Fibroblast of skin of left biceps (primary cell): ENCODE results near the gene KCNH2.

Experiments used
- DNase-seq, 2 experiments: peaks; one replicate each; pipeline ENCODE4 v3.0.0-alpha.2; 2013; ENCODE audit warnings: low read depth in 2 of 2

The KCNH2 gene

DNA sequence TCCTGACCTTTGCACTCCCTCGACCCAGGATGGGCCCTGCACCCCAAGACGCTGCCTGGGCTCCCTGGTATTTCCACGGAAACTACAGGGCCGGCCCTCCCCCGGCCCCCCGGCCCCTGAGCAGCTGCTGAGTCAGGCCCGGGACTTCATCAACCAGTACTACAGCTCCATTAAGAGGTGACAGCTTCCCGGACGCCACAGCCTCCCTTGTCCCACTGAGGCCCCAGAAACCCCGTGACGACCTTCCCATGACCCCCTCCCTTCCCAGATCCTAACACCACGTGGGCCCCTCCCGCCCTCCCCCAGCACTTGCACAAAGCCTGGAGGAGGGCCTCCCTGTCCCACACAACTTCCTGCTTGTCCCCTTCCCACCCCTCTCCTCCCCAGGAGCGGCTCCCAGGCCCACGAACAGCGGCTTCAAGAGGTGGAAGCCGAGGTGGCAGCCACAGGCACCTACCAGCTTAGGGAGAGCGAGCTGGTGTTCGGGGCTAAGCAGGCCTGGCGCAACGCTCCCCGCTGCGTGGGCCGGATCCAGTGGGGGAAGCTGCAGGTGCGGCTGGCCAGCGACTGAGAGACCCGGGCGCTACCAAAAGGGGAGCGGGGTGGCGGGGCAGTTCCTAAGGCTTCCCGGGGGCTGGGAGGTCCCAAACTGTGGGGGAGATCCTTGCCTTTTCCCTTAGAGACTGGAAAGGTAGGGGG is 18.4 kb upstream of the KCNH2 start:
- DNase-seq: no peak

DNA sequence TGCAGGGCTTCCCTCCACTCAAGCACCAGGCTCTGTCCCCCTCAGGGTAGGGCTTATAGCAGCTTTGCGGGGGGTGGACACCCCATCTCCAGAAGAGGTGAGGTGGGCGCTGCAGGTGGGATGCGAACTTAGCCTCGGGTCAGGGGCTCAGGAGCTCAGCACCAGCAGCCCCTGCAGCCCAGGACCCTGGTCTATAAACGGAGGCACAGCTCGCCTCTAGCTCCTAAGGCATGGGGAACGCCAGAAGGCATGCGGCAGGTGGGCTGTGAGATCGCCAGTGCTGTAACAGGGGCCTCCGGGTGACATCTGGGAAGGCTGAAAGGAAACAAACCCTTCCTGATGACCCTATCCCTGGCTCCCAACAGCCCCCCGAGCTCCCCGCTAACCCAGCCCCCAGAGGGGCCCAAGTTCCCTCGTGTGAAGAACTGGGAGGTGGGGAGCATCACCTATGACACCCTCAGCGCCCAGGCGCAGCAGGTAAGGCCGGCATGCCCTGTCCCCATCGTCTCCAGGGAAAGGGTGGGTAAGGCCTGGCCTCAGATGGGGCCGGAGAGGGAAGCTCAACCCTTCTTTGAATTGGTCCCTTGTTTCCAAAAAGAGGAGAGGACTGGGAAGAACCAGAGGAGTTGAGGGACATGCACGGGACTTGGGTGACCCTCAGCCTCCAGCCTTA is 16.9 kb upstream of the KCNH2 start:
- DNase-seq: no peak

DNA sequence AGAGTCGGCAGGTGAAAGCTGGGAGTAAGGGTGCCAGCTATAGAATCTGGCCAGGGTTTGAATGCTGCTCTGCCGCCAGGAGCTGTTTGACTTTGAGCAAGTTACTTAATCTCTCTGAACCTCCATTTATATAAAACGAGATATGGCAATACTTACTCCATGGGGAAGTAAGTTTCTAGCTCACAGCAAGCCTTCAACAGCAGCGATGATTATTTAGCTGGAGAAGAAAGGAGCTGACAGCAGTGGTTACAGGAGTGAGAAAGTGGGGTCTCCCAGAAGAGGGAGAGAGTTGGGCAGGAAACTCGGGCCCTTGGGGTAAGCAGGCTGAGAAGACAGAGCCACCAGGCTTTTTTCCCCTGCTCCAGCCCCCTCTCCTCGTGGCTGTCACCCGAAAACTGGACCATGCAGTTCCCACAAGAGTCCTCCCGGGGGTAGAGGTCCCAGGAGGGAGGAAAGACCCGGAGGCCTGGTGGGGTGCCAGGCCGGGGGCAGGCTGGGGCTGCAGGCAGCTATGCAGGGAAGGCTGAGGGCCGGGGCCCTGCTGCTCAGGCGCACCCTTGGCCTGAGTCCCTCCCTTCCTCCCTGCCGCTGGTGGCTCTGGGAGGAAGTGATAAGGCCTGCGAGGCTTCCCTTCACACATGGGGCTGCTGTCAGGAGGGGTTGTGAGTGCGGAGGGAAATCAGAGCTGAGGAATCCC is 16.2 kb upstream of the KCNH2 start:
- DNase-seq: no peak

DNA sequence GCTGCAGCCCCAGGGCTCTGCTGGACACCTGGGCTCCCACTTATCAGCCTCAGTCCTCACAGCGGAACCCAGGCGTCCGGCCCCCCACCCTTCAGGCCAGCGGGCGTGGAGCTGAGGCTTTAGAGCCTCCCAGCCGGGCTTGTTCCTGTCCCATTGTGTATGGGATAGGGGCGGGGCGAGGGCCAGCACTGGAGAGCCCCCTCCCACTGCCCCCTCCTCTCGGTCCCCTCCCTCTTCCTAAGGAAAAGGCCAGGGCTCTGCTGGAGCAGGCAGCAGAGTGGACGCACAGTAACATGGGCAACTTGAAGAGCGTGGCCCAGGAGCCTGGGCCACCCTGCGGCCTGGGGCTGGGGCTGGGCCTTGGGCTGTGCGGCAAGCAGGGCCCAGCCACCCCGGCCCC is 15.4 kb upstream of the KCNH2 start:
- no peak for DNase-seq

DNA sequence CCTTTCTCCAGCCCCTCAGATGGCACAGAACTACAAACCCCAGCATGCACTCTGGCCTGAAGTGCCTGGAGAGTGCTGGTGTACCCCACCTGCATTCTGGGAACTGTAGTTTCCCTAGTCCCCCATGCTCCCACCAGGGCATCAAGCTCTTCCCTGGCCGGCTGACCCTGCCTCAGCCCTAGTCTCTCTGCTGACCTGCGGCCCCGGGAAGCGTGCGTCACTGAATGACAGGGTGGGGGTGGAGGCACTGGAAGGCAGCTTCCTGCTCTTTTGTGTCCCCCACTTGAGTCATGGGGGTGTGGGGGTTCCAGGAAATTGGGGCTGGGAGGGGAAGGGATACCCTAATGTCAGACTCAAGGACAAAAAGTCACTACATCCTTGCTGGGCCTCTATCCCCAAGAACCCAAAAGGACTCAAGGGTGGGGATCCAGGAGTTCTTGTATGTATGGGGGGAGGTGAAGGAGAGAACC is 14.7 kb upstream of the KCNH2 start:
- no peak for DNase-seq

DNA sequence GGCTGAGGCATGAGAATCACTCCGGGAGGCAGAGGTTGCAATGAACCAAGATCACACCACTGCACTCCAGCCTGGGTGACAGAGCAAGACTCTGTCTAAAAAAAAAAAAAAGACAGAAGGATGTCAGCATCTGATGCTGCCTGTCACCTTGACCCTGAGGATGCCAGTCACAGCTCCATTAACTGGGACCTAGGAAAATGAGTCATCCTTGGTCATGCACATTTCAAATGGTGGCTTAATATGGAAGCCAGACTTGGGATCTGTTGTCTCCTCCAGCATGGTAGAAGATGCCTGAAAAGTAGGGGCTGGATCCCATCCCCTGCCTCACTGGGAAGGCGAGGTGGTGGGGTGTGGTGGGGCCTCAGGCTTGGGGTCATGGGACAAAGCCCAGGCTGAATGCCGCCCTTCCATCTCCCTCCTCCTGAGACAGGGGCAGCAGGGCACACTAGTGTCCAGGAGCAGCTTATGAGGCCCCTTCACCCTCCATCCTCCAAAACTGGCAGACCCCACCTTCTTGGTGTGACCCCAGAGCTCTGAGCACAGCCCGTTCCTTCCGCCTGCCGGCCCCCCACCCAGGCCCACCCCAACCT is 14.0 kb upstream of the KCNH2 start:
- DNase-seq: no peak

DNA sequence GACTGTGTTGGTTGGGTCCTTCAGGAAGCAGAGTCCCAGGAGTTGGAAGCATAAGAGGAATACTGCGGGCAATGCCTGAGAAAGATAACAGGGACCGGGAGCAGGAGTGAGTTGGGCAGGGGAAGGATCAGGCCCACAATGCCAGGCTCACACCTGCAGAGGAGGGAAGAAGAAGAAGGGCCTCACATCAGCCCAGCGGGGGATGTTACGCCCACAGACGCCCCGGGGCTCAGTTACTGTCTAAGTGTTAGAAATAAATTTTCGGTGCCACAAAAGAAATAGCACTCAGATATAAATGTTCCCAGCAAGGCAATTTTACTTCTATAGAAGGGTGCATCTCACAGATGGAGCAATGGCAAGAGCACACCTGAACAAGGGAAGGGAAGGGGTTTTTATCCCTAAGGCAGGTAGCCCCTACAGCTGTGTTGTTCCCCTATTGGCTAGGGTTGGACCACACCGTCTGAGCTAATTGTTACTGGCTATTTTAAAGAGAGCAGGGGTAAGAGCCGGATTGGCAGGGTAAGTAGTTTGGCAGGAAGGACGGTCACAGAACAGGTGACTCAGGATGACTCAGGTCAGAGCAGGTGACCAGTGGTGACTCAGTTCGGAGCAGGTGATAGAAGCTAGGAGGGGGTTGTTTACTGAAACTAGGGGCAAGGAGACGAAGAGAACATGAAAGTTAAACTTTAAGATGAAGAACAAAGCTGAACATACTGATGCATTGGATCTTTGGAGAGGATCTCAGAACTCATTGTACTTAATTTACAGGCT is 12.5 kb upstream of the KCNH2 start, which contains the start of gene NOS3:
Gene NOS3 (plus strand): TSS at position 602 of the 771 bp plus-strand sequence. CDS start 2,787 bp downstream, outside the sequence.
- no peak for DNase-seq

DNA sequence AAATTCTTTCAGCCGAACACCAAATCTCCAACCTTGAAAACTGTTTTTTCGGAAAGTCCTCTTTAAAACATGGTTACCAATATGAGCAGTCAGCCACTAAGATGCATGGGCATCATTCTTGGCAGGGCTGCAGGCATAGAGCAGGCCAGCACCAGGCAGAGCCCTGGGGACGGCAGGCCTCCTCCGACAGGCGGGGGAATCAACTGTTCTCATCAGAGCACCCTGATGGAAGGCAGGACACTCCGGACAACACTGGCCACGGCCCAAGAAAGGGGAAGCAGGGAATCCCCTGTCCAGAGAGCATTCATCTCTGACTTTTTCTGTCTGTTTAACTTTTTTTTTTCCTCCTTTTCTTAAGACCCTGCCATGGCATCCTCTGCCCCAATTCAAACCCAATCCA is 11.3 kb upstream of the KCNH2 start:
- DNase-seq: no peak

DNA sequence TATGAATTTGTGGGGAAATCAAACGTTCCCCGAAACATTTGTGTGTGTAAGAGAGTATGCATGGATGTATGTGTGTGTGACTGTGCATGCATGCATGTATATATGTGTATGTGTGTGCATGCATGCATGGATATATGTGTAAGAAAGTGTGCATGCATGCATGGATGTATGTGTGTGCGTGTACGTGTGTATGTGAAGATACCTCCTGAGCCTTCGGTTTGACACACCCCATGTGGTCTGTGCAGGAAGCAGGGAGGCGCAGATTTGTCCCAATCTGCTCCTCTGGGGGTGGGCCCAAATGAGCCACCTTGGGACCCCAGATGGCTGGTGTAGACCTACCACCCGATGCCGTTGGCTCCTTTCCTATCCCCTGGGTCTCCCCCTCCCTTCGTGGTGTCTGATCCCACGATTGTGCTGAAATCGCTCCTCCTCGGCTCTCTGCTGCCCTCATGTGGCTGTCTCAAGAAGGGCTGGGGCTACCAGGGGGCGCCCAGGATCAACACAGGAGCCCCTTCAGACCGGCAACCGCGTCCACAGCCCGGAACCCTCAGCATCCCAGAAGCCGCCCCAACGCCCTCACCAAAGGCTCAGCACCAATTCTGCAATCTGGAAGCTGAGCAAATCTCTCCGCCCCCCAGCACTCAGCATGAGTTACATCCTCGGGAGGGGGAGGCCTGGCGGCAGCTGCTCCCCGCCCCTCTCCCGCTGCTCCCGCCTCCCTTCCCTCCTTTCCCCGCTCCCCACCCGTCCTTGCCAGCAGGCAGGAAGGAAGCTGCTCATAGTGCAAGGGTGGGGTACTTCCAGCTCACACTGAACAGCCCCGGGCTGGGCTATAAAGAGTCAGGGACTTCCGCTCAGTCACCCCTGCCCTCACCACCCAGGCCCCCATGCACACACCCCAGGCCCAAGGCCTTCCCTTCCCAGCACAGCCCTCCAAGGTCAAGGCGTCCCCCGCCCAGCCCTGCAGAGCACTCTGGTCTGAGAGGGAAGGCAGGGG is 10.4 kb upstream of the KCNH2 start:
- no peak for DNase-seq

DNA sequence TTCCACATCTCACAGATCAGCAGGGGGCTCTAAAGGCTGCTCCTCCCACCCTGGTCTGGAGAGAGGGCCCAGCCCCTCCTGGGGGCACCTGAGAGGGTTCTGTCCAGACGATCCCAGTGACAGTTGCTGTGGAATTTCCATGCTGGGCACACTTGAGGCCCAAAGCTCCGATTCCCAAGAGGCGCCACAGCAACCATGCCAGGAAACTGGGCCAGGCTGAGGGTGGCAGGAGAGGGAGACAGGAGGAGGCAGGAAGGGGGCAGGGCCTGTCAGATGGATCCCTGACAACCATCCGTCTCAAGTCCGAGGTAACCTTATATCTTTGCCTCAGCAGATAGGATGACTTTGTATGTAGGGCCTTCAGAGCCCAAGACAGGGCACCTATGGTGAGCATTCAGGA is 8.4 kb upstream of the KCNH2 start:
- no peak for DNase-seq

DNA sequence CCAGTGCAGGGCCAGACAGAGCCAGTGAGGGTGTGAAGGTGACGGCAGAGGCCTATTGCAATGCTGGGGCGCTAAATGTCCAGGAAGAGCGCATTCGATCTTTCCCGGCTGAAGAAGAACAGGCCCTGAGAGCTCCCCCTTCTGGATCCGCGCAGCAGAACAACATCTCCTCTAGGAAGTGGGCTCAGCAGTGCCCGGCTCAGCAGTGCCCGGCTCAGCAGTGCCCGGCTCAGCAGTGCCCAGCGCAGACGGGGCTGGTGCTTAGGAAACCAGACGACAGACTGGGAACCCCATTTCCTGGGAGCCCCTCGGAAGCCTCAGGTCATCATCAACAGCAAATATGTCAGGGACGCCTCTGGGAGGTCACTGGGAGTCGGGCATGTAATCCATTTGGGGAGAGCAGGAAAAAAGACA is 8.0 kb upstream of the KCNH2 start:
- no peak for DNase-seq

DNA sequence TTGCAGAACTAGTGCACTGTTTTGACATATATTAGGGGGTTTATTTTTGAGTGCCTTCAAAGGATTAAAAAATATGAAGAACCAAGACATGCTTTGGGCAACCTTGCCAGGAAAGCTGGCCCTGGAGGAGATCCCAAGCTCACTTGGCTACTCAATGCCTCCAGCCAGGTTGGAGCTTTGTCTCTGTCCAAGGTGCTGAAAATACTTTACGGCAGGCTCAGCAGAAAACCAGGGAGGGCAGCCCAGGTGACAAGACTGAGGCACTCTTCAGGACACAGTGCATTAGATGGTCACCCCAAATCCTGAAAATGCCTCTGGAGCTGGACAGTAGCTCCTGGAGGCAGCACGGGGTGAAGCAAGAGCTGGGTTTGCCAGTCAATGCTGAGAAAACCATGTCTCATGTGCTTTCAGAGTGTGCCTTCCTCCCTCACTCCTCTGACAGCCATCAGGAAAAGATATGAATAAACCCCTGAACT is 5.8 kb upstream of the KCNH2 start:
- DNase-seq: no peak

DNA sequence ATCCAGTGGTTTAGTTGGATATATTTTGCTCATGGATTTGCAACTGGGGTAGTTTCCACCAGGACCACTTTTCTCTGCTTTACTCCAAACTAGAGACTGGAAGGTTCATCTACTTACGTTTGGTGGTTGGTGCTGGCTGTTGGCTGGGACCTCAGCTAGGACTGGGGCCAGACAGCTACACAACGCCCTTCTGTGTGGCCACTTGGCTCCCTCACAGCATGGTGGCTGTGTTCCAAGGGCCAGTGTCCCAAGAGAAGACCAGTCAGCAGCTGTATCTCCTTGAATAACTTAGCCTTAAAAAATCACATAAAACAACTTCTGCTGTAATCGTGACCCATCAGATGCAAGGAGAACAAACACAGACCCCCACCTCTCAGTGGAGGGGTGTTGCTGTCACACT is 4.2 kb upstream of the KCNH2 start:
- DNase-seq: no peak

DNA sequence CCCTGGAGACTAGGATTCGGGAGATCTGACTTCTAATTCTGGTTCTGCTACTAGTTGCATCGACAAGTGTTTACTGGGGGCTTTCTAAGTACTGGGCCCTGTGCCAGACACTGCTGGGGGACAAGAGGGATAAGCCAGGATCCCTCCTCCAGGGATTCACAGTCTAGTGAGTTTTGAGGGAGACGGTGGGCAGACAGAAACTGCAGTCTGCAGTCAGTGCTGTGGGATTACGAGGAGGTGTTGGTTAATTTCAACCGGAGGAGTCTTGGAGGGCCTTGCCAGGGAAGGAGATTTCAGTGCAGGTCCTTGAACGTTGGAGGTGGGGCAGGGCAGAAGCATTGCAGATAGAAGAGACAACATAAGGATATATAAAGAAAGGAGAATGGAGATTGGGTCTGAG is 3.5 kb upstream of the KCNH2 start:
- DNase-seq: no peak

DNA sequence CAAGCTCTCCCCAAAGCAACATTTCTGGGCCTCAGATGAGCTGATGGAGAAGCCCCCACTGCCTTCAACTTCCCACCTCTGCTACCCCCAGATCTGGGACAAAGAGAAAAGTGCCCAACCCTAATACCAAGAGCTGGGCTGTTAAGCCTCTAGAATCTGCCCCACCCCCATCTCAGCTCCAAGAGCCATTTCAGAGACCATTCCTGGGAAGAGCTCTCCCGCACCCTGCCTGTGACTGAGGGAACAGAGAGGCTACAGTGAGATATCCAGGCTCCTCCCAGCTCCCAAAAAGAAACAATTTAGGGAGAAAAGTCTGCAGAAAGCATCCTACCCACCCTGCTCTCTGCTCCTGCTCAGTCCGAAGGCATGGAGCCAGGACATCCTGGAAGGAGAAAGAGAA is 2.5 kb upstream of the KCNH2 start:
- DNase-seq: no peak

DNA sequence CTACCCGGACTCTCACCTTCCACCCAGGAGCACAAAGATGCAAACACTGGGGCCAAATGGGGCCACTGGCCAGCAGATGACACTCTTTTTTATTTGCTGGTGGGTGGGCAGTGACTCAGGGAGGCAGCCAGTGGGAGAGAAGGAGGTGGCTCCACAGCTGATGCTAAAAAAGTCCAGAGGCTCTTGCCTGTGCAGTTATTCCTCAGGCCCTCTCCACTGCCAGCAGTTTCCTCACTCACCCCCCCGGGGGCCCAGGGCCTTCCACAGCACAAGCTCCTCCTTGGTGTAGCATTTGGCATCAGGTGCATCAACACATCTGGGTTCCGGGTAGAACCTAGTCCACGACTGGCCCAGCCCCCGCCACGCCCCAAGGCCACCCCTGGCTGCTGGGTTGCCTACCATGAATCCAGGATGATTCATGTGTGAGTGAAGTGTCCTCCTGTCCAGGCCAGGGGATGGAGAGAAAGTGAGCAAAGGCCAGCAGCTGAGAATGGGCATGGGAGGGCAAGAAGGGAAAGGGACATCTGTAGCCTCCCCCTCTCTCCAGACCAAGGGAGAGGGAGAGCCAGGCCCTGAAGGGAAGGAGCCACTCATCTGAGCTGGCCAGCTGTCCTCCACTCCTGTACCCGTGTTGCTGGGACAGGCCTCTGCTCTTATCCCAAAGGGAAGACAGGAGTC is 1.7 kb upstream of the KCNH2 start:
- no peak for DNase-seq

DNA sequence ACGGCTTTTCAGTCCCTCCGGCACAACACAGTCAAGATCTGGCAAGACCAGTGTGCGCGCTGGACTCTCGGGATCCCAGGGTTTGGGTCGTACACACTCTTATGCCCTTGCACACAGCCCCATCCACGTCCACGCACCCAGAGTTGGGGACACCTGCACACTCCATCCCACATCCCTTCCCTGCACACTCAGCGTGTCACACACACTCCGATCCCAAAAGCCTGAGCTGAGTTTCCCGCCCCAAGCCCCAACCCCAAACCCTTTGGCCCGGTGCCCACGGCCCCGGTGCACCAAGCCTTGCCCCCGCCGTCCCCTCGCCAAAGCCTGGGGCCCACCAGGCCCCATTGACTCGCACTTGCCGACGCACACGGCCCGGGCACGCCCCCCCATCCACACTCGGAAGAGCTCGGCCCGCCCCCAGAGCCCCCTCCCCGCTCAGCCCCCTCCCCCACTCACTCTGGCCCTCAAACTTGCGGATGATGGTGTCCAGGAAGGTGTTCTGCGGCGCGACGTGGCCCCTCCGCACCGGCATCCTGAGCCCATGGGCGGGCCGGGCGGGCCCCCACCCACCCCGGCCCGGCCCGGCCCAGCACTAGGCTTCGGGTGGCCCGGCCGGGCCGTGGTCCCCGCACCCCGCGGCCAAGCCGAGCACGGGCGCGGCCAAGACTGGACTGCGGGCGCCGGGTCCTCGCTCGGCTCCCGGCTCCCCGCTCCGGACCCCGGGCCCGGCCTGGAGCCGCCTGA is 567 bp downstream of the KCNH2 start:
- DNase-seq: no peak

DNA sequence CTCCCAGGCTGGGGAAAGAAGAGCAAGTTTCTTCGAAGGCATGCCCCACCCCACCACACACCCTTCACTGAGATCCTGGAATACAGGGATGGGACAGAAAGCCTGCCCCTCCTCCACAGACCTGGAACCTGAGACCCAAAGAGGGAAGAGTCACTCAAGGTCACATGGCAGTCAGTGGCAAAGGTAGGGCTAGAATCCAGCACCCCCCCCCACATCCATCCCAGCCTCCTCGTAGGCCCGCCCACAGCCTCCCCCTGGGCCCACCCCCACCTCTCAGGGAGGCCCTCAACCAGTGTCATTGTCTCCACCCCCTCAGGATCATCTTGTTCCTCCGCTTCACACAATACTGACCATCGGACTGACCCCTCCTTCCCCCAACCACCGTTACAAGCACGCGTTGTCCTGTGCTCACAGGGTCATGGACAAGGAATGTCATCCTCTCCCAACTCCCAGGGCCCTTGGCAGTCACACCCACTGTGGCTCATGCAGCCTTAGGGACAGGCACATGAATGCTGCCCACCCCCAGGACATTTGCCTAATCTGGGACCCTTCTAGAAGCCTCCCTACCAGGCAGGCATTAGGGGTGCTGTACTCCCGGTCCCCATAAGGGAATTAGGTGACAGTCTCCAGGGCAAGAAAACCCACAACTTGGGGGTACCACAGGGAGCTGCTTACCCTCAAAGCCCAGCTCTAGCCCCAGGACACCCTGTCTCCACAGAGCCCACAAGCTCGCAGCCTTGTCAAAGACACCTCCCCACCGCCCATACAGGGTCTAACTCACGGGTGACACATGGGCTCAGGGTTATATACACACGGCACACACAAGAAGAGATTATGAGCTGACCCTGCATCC is 1.4 kb downstream of the KCNH2 start:
- DNase-seq: no peak
